ENCODE data around the gene PIANP.

PIANP gene

DNA sequence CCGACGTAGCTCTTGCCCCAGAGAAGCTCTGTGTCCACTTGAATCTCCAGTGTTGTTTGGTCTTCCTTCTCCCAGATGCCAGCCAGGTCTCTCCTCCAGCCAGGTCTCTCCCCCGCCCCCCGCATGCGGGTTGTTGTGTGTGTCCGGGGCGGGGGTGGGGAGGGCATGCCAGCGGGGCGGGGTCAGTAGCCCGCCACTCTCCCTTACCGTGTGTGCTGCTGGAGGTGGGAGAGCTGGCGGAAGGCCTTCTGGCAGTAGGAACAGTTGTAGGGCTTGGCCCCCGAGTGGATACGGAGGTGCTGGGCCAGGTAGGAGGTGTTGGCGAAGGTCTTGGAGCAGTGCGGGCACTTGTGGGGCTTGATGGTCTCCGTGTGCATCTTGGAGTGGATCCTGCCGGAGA is 28.5 kb downstream of the PIANP start:
- DNase-seq (ENCODE audit: low read depth in 2 of 3, low spot score in 2 of 3): no peak

DNA sequence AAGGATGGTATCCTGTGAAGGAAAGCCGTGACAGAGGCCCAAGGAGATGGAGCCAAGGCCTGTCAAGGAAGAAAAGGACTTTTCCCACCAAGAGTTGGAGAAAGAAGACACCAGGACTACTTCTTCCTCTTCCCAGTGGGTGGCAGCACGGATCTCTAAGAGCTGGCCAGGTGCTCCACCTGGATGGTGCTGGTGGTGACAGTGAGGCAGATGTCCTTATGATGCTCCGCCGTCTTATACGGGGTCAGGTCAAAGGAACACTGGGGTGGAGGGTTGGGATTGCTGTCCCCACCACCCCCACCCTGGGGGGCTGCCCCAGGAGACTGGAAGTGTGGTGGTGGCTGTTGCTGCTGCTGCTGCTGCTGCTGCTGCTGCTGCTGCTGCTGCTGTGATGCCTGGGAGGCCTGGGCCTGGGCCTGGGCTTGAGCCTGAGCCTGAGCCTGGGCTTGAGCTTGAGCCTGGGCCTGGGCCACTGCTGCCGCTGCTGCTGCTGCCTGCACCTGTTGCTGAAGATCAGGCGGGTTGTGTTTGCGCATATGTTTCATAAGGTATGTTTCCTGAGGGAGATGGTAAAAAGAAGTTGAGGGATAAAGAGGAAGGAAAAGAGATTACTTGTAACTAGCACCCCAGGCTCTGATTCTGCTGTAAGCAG is 32.9 kb downstream of the PIANP start:
- no peak for DNase-seq (ENCODE audit: low read depth in 2 of 3, low spot score in 2 of 3)

DNA sequence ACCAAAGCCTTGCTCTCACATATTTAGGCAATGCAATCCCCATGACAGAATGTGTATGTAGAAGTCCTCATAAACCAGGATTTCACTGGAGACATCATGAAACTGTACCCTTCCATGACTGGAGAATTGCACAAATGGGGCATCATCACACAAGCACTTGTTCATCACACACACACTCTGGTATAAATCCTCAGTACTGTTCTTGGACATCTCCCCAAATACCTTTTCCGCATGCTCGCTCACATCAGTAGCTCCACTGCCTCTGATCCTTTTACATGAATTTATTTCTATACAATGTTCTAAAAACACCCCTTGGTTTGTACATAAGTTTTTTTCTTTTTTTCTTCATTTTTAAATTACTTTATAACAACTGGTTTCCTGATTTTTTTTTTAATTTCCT is 34.4 kb downstream of the PIANP start:
- DNase-seq (ENCODE audit: low read depth in 2 of 3, low spot score in 2 of 3): no peak

DNA sequence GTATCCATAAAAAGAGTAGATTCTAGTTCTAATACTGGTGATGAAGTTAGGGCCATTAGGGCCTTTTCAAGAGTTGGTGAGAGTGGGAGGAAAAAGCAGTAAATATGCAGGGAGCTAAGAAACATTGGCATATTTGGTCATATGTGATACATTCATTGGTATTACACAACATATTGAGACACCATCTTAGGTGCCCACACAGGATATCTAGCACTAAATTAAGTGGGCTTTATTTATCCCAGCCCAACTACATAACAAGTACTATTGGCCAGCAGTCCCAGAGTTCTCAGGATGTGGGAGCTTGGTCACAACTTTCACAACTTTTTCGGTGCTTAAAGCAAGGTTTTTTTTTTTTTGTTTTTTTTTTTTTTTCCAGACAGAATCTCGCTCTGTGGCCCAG is 35.7 kb downstream of the PIANP start:
- no peak for DNase-seq (ENCODE audit: low read depth in 2 of 3, low spot score in 2 of 3)

DNA sequence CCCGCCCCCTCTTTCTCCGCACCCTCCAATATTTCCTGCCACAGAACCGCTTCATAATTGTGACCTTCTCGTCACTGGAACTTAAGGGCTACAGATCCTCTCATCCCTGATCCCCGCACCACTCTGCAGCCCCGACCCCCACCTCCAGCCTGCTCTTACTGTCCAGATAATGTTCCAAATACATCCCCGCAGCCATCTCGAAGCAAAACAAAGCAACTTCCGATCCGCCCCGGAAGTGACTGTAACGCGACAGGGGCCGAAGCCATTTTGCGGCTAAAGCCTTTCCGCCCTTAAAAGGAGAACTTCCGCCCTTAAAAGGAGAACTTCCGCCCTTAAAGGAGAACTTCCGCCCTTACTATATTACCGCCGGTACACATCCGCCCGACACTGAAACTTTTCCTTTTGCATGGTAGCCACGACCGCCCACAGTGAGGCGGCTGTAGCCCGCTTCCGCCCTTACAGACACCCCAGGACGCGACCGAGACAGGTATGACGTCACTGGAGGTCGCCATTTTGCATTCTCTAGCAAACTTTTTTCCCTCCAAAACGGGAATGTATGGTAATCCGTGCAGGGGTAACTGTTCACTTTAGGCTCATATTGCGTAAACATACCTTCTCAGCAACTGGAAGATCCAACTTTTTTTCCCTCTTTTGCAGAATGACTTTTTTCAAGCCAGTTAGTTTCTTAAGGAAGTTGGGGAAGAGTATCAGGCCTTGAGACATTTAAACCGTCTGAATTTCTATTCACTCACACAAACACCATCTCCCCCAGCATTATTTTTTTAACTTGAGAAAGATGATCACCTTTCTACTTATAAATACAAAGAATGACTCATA is 37.5 kb downstream of the PIANP start, which contains the start of gene ING4:
ING4 (minus strand) TSS at position 214 of the 837 bp plus-strand sequence; CDS start at position 196, 18 bp downstream.
- peak; percentile 79 to 91 (median 88) for DNase-seq (ENCODE audit: low read depth in 2 of 3, low spot score in 2 of 3)

DNA sequence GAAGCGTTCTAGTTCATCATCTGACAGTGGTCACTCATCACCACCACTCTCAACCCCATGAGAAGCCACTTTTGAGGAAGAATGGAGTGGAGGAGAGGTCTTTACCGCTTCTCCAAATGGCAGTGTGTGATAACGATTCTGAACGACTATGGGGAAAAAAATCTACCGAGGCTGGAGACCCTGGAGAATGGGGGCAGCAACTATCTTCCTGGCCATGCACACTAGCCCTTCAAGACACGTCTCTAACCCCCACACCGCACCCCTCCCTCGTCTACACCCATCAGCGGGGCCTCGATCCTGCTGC is 38.1 kb downstream of the PIANP start:
- no peak for DNase-seq (ENCODE audit: low read depth in 2 of 3, low spot score in 2 of 3)

DNA sequence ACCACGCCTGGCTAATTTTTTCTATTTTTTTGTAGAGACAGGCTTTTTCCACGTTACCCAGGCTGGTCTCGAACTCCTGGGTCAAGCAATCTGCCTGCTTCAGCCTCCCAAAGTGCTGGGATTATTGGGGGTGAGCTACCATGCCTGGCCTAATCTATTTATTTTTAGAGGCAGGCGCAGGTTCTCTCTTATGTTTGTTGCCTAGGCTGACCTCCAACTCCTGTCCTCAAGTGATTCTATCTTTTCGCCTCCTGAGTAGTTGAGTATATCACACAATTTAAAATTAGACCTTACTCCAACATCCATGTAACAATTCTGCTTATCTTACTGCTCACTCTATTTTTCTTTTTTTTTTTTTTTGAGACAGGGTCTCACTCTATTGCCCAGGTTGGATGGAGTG is 46.6 kb downstream of the PIANP start:
- DNase-seq (ENCODE audit: low read depth in 2 of 3, low spot score in 2 of 3): no peak

DNA sequence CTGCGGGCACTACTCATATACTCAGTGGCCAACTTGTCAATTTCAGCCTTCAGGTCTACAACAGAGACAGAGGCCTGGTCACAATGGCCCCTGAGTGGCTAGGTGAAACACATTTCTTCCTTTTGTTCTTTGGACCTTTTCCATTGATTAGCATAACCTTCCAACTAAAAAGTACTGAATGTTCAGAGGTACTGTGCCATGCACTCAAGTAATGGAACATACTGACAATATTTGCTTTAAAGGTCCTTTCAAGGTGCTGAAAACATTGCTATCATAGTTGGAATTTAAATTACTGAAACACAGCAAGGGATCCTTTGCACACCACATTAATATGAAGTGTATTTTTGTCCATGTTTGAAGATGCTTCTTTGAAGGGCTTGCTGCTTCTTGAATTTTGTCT is 47.3 kb downstream of the PIANP start:
- DNase-seq (ENCODE audit: low read depth in 2 of 3, low spot score in 2 of 3): no peak

DNA sequence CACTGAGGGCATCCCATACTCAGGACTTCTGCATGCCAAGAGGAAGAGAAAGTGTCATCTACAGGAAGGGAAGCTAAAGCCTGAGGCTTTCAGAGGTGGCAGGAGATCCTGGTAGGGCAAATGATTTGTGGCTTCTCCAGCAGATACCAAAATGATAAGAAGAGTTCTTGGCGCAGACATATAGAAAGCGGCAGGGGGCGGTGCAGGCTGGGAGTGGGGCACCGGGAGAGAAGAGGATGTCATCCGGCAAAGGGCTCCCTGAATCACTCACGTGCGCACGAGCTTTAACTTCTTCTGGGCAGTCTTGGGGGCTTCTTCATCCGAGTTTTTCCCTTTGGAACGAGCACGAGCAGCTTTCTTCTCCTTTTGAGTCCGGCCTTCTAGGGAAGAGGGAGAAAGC is 48.2 kb downstream of the PIANP start:
- no peak for DNase-seq (ENCODE audit: low read depth in 2 of 3, low spot score in 2 of 3)

DNA sequence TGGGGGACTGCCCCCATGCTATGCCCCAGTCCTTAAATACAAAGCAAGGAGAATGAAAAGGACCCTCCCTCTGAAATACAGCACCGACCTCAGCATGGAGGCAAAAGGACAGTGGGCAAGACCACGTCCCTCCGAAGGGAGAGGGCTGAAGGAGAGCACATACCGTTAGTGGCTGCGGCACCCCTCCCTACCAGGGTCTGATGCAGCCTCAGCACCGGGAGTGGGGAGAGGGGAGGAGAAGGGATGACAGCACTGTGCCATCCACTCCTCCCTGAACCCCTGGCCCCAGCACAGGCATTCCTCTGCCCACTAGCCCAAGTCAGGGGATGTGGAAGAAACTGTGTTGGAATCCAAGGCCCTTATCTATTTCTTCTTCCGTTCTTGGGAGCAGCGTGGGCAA is 49.8 kb downstream of the PIANP start:
- DNase-seq (ENCODE audit: low read depth in 2 of 3, low spot score in 2 of 3): no peak

DNA sequence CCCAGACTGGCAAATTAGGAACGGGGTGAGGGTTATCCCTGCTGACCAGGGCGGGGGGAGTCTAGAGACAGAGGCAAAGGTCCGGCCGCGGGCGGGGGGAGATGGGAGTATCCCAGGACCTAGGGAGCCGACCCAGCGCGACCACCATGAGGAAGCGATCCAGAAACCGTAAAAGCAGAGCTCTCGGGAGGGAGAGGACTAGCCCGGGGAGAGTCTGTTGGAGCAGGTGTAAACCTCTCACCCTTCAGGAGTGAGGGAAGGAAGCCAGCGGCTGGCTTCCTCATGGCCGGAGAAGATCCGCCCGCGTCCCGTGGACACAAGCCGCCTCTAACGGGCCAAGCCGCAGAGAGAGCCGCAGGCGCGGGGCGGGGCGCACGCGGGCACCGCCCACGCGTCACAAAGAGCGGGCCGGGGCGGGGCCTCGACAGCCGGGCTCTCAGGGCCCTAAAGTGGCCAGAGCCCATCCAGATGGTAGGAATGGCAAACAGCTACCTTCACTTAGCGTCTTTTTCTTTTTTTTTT is 53.5 kb downstream of the PIANP start, which contains the start of gene ACRBP:
ACRBP (minus strand) TSS at position 350 of the 522 bp plus-strand sequence; CDS start at position 284, 66 bp downstream.
- DNase-seq (ENCODE audit: low read depth in 2 of 3, low spot score in 2 of 3): no peak

DNA sequence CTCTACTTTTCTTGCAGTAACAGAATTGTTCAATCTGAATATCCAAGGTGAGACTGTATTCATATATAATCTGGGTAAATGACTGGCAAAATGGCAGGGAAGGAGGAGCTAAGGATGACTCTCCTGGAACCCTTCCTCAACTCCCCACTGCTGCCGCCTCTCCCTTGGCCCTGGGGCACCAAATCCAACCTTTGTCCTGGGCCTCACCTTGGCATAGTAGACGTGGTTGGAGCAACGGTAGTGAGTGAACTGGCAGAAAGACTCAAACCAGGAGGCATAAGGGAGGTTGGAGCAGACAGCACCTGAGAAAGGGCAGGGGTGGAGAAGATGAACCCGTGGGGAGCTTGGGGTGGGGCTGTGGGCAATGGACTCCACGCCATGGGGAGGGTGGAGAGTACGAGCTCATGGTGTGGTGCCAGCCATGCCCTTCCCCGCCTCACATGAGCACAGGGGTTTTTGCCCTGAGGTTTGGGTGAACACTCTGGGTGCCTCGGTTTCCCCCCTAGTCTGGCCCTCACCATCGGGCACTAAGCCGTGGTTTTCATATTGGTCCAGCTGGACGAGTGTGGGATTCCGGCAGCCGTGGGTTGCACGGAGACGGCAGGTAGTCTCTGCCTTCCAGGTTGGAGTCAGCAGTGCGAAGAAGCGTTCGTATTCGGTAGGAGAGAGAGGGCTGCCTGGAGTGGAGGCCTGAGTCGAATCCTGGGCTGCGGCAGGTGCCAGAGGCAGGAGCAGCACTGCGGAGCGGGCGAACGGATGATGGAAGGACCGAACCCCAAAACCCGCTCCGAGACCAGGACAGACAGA is 54.1 kb downstream of the PIANP start:
- DNase-seq (ENCODE audit: low read depth in 2 of 3, low spot score in 2 of 3): no peak

DNA sequence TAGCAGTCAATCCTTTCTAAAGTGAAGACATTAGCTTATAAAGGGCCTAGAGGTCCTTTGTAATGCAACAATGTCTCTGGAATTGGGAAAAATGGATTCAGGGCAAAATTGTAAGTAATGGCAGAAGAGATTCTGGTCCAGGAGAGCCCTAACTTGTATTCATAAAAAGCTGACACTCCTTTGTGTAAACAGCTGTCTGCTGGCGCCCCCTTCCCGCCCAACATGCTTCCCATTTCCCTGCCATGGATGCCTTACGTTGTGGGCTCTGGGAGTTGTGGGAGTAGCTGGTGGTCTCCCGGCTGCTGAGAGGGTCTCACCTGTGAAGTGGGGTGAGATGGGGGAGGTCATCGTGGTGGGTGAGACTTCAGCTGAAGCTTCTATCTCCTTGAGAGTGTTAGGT is 55.7 kb downstream of the PIANP start:
- DNase-seq (ENCODE audit: low read depth in 2 of 3, low spot score in 2 of 3): no peak

DNA sequence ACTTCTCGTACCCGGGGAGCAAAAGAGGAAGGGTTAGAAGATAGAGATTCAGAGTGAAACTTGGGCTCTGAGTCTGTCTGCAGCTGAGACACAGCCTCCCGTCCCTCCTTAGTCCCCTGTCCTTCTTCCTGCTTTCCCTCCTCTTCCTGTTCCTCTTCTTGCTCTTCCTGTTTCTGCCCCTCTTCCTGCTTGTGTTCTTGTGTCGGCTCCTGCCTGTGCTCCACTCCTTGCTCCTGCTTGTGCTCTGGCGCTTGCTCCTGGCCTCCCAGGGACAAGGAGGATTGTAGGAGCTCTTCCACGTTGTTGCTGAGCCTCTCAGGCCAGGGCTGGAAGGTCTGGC is 56.4 kb downstream of the PIANP start:
- no peak for DNase-seq (ENCODE audit: low read depth in 2 of 3, low spot score in 2 of 3)
